ENCODE results near the gene IL33. TPM values are rescaled to one million over a fixed set of nuclear protein-coding genes. Genes with fewer than 3 reads are reported as not detected.

IL33 gene
- total RNA-seq, result 0.11 and 0.13 TPM in 2 replicates

GRCh38 chr9:6215562-6215961 is at the start of gene IL33:
TSS of gene IL33 (plus strand) at chr9:6215807. CDS start at chr9:6241695, 25,888 bp downstream.

Other genes with a start within 250 kb of the IL33 start
- 30.8 and 31.1 TPM in 2 replicates for gene RANBP6, start 200.2 kb upstream of the IL33 start, total RNA-seq
- not detected in 2 replicates for gene TPD52L3, start 112.6 kb downstream of the IL33 start, total RNA-seq
- gene UHRF2, start 197.4 kb downstream of the IL33 start, total RNA-seq, result 94.6 and 106 TPM in 2 replicates